H1 (cell line): Measurements from ENCODE around the gene WBP1L. TPM values are rescaled to one million over a fixed set of nuclear protein-coding genes. Genes with fewer than 3 reads are reported as not detected.

Experiments
- CTCF ChIA-PET: fragments of 300-600 bp; sonication (Branson Sonifier 250); formaldehyde crosslinking; loops from one replicate; lab custom pipeline; 2021; ENCODE audit not compliant: partially characterized antibody; lab: Charles Lee
- POLR2A ChIA-PET: fragments of 300-600 bp; sonication (Branson Sonifier 250); formaldehyde crosslinking; loops from one replicate; lab custom pipeline; 2021; ENCODE audit warnings: inconsistent platforms; ENCODE audit not compliant: partially characterized antibody; lab: Charles Lee
- DNase-seq, 2 experiments: peaks; one replicate each; pipeline versions ENCODE4 v3.0.0 to v3.0.0-alpha.2; 2010 to 2022; ENCODE audit warnings: low spot score in 2 of 2, low read depth in 1 of 2, mixed read lengths in 1 of 2
- FAIRE-seq: peaks from 2 replicates; lab custom pipeline; 2011; peaks lifted over from hg19 to GRCh38; lab: Jason Lieb, UNC
- H2AFZ ChIP-seq: 2 replicates; pipeline ENCODE4 v1.8.1; 2012; ENCODE audit warnings: low read length, inconsistent platforms
- H2AK5ac ChIP-seq: 2 replicates; pipeline ENCODE4 v1.6.1; 2013; ENCODE audit warnings: low read depth, low read length
- H2BK120ac ChIP-seq: replicated peaks from 2 replicates; pipeline ENCODE3; 2013; ENCODE audit warnings: low read depth, low read length, inconsistent platforms
- H2BK12ac ChIP-seq: 2 replicates; pipeline ENCODE4 v1.6.1; 2013; ENCODE audit warnings: low read depth, low read length
- H2BK15ac ChIP-seq: 2 replicates; pipeline ENCODE4 v1.6.1; 2013; ENCODE audit warnings: low read length
- H2BK20ac ChIP-seq: 2 replicates; pipeline ENCODE4 v1.6.1; 2013; ENCODE audit warnings: low read length
- H2BK5ac ChIP-seq: 2 replicates; pipeline ENCODE4 v1.6.1; 2013; ENCODE audit warnings: low read depth, low read length
- H3K14ac ChIP-seq: 2 replicates; pipeline ENCODE4 v1.6.1; 2013; ENCODE audit warnings: inconsistent platforms; ENCODE audit not compliant: insufficient read length
- H3K18ac ChIP-seq: 2 replicates; pipeline ENCODE4 v1.6.1; 2013; ENCODE audit warnings: low read length; ENCODE audit errors: extremely low read depth
- H3K23ac ChIP-seq: 2 replicates; pipeline ENCODE4 v1.6.1; 2013; ENCODE audit warnings: inconsistent platforms; ENCODE audit not compliant: insufficient read length
- H3K23me2 ChIP-seq: 2 replicates; pipeline ENCODE4 v1.6.1; 2013; ENCODE audit warnings: low read depth, low read length
- H3K27ac ChIP-seq: 2 replicates; pipeline ENCODE4 v1.6.1; 2011; ENCODE audit warnings: low read depth, low read length, inconsistent platforms
- H3K27me3 ChIP-seq, 4 experiments: replicated peaks in 1 of 4; 1 replicate in 1 of 4; 2 replicates in 3 of 4; pipeline versions ENCODE4 v1.6.1 to v1.8.1; 2011 to 2013; ENCODE audit warnings: low read length in 3 of 4, mild to moderate bottlenecking in 3 of 4, inconsistent platforms in 2 of 4, mixed read lengths in 2 of 4, moderate library complexity in 1 of 4; ENCODE audit not compliant: control insufficient read depth in 3 of 4, insufficient read depth in 3 of 4; ENCODE audit errors: extremely low read depth in 1 of 4
- H3K36me3 ChIP-seq, 4 experiments: 2 replicates each; pipeline versions ENCODE4 v1.6.1 to v1.8.1; 2011 to 2013; ENCODE audit warnings: mild to moderate bottlenecking in 4 of 4, low read length in 3 of 4, moderate library complexity in 2 of 4, control low read depth in 1 of 4, inconsistent platforms in 1 of 4; ENCODE audit not compliant: insufficient read depth in 4 of 4, control insufficient read depth in 2 of 4
- H3K4ac ChIP-seq: replicated peaks from 2 replicates; pipeline ENCODE3; 2013; ENCODE audit warnings: low read length, low read depth, mixed read lengths, inconsistent platforms; ENCODE audit not compliant: insufficient read length
- H3K4me1 ChIP-seq, 4 experiments: replicated peaks in 1 of 4; 1 replicate in 1 of 4; 2 replicates in 3 of 4; pipeline versions ENCODE4 v1.6.1 to v1.8.1; 2011 to 2013; ENCODE audit warnings: low read length in 3 of 4, inconsistent platforms in 2 of 4, mixed read lengths in 1 of 4; ENCODE audit not compliant: insufficient read depth in 4 of 4, control insufficient read depth in 3 of 4
- H3K4me2 ChIP-seq, 2 experiments: 2 replicates each; pipeline versions ENCODE4 v1.6.1 to v1.8.1; 2011 to 2013; ENCODE audit warnings: low read depth in 2 of 2, low read length in 2 of 2, control low read depth in 1 of 2, inconsistent platforms in 1 of 2, mild to moderate bottlenecking in 1 of 2; ENCODE audit not compliant: insufficient read depth in 1 of 2
- H3K4me3 ChIP-seq, 4 experiments: fragments of 200-600, 300-600 bp in 1 of 4; sonication (generic), shearing (Covaris generic), sonication (Bioruptor Twin) in 1 of 4; 2 replicates each; pipeline versions ENCODE4 v1.5.1 to v1.8.1; 2011 to 2016; ENCODE audit warnings: low read length in 4 of 4, low read depth in 3 of 4, control low read depth in 2 of 4, inconsistent platforms in 2 of 4, mild to moderate bottlenecking in 2 of 4, mixed read lengths in 1 of 4, moderate library complexity in 1 of 4; ENCODE audit not compliant: insufficient read depth in 2 of 4; ENCODE audit errors: extremely low read depth in 1 of 4
- H3K56ac ChIP-seq: replicated peaks from 2 replicates; pipeline ENCODE3; 2013; ENCODE audit warnings: low read depth, mild to moderate bottlenecking, mixed read lengths, low read length, inconsistent platforms; ENCODE audit not compliant: insufficient read length
- H3K79me1 ChIP-seq: 2 replicates; pipeline ENCODE4 v1.6.1; 2013; ENCODE audit warnings: low read depth, low read length, control low read depth
- H3K79me2 ChIP-seq, 2 experiments: 2 replicates each; pipeline versions ENCODE4 v1.6.1 to v1.8.1; 2012 to 2013; ENCODE audit warnings: low read length in 2 of 2, mild to moderate bottlenecking in 2 of 2, inconsistent platforms in 1 of 2; ENCODE audit not compliant: insufficient read depth in 2 of 2, control insufficient read depth in 1 of 2
- H3K9ac ChIP-seq, 4 experiments: replicated peaks in 1 of 4; 1 replicate in 1 of 4; 2 replicates in 3 of 4; pipeline versions ENCODE4 v1.6.1 to v1.8.1; 2011 to 2013; ENCODE audit warnings: low read depth in 3 of 4, low read length in 3 of 4, control low read depth in 2 of 4, mild to moderate bottlenecking in 2 of 4, moderate library complexity in 2 of 4, inconsistent platforms in 1 of 4; ENCODE audit errors: extremely low read depth in 1 of 4
- H3K9me3 ChIP-seq, 2 experiments: 2 replicates each; pipeline versions ENCODE4 v1.6.1 to v1.8.1; 2012 to 2013; ENCODE audit warnings: mild to moderate bottlenecking in 2 of 2, moderate library complexity in 2 of 2, control low read depth in 1 of 2, inconsistent platforms in 1 of 2, low read depth in 1 of 2, low read length in 1 of 2, mixed read lengths in 1 of 2; ENCODE audit not compliant: insufficient read depth in 2 of 2
- H4K20me1 ChIP-seq, 2 experiments: replicated peaks in 1 of 2; 2 replicates each; pipeline versions ENCODE3 to v1.8.1; 2011 to 2013; ENCODE audit warnings: inconsistent platforms in 2 of 2, low read length in 2 of 2, mild to moderate bottlenecking in 1 of 2; ENCODE audit not compliant: insufficient read depth in 2 of 2, control insufficient read depth in 1 of 2
- H4K5ac ChIP-seq: 2 replicates; pipeline ENCODE4 v1.6.1; 2013; ENCODE audit warnings: low read length, low read depth, mixed read lengths, inconsistent platforms; ENCODE audit not compliant: insufficient read length
- H4K8ac ChIP-seq: 2 replicates; pipeline ENCODE4 v1.8.0; 2013; ENCODE audit warnings: mild to moderate bottlenecking, moderate library complexity, low read length, inconsistent platforms; ENCODE audit not compliant: insufficient read depth; ENCODE audit errors: extremely low read depth
- H4K91ac ChIP-seq: replicated peaks from 2 replicates; pipeline ENCODE3; 2013; ENCODE audit warnings: low read length, mixed read lengths, inconsistent platforms; ENCODE audit not compliant: insufficient read length
- ASH2L ChIP-seq: fragments of 200-600, 300-600 bp; sonication (generic); IDR thresholded peaks from one replicate; pipeline ENCODE4 v1.7.1; 2017; ENCODE audit warnings: low read length
- EGR1 ChIP-seq: IDR thresholded peaks from 2 replicates; pipeline ENCODE4 v1.6.1; 2011; ENCODE audit warnings: low read depth, low read length, borderline replicate concordance
- NANOG ChIP-seq: IDR thresholded peaks from 2 replicates; pipeline ENCODE4 v1.6.1; 2011; ENCODE audit warnings: low read length, low read depth, mild to moderate bottlenecking, inconsistent platforms; ENCODE audit not compliant: insufficient read depth, poor library complexity, severe bottlenecking
- NRF1 ChIP-seq: IDR thresholded peaks from 2 replicates; pipeline ENCODE4 v1.6.1; 2011; ENCODE audit warnings: mild to moderate bottlenecking, low read depth, low read length, improper control_type of control experiment
- POLR2A ChIP-seq, 2 experiments: IDR thresholded peaks; 1 replicate in 1 of 2; 2 replicates in 1 of 2; pipeline ENCODE4 v1.6.1; 2011; ENCODE audit warnings: low read depth in 2 of 2, low read length in 2 of 2, mild to moderate bottlenecking in 2 of 2; ENCODE audit errors: control extremely low read depth in 1 of 2
- RNF2 ChIP-seq: fragments of 200-900, 300-1000 bp; sonication (generic); IDR thresholded peaks from 2 replicates; pipeline ENCODE4 v1.7.1; 2016; ENCODE audit warnings: borderline replicate concordance, low read depth, mild to moderate bottlenecking, antibody characterized with exemption, low read length; ENCODE audit not compliant: poor library complexity, severe bottlenecking; ENCODE audit errors: missing control alignments
- SP4 ChIP-seq: IDR thresholded peaks from 2 replicates; pipeline ENCODE4 v1.6.1; 2012; ENCODE audit warnings: low read length, inconsistent platforms
- TAF1 ChIP-seq: IDR thresholded peaks from 2 replicates; pipeline ENCODE4 v1.6.1; 2011; ENCODE audit warnings: mild to moderate bottlenecking, low read depth, low read length
- TCF12 ChIP-seq: IDR thresholded peaks from 2 replicates; pipeline ENCODE4 v1.6.1; 2011; ENCODE audit warnings: low read depth, mild to moderate bottlenecking, low read length
- YY1 ChIP-seq: IDR thresholded peaks from 2 replicates; pipeline ENCODE4 v1.6.1; 2011; ENCODE audit warnings: low read depth, mild to moderate bottlenecking, low read length
- WGBS, 2 experiments: shearing (Covaris generic) in 1 of 2; methylation state at CpG; one replicate each; pipeline versions ENCODE4 v1.1.6 to v1.1.7; 2013 to 2015; ENCODE audit warnings: low lambda C conversion rate in 2 of 2, mixed read lengths in 2 of 2, inconsistent platforms in 1 of 2, low coverage in 1 of 2, missing lambda C conversion rate in 1 of 2; ENCODE audit not compliant: insufficient replicate concordance in 2 of 2, insufficient coverage in 1 of 2, insufficient read length in 1 of 2; ENCODE audit errors: extremely low coverage in 1 of 2, missing lambda C conversion rate in 1 of 2; 5-methylcytosine and 5-hydroxymethylcytosine counted together
- polyA plus RNA-seq, 7 experiments: library from polyadenylated mRNA; depleted of rRNA in 3 of 7; stranded (reverse) in 5 of 7; unstranded in 2 of 7; fragments of >200 nt in 5 of 7; fragments of 200-250 nt in 2 of 7; gene quantifications; 1 replicate in 5 of 7; 2 replicates in 1 of 7; 4 replicates in 1 of 7; pipeline versions ENCODE4 v1.2.1 to v1.2.3, GENCODE V29; 2011 to 2013; ENCODE audit warnings: missing spikeins in 2 of 7, mixed read lengths in 2 of 7
- total RNA-seq: library from RNA; stranded (reverse); fragmentation: NEBNext Ultra II Directional; extraction: Animal tissue kit (Norgen Biotek cat#: 25700); gene quantifications from 2 replicates; pipeline ENCODE4 v1.2.1, GENCODE V29; 2021
- TF ChIP-seq, protein P1 (sequence below), 3 experiments: IDR thresholded peaks; 1 replicate in 2 of 3; 2 replicates in 1 of 3; pipeline versions ENCODE4 v1.5.1 to v1.6.1; 2011; ENCODE audit warnings: low read length in 3 of 3, mild to moderate bottlenecking in 3 of 3, inconsistent platforms in 2 of 3, low read depth in 1 of 3, moderate library complexity in 1 of 3; ENCODE audit not compliant: insufficient read depth in 1 of 3; ENCODE audit errors: control extremely low read depth in 1 of 3

The WBP1L gene
- total and polyA plus RNA-seq, 2 of the 8 experiments (the other 6 are each of a cell fraction or from before 2014, with no cell fraction given), result 26.6 to 29.9 TPM

GRCh38 chr10:102720775-102721301 is 22.9 kb upstream of the WBP1L start:
- no peak overlapping the region for H3K14ac ChIP-seq
- H3K27me3 ChIP-seq, result no peaks in the 10 kb centered on the region
- H4K8ac ChIP-seq, result no peak overlapping the region
- ChIA-PET POLR2A (interaction anchor here (1.1 to 1.7 kb wide), 5 partner anchors 9 to 22 kb away, joined by 3 to 9 read pairs (median 4); partner anchors contain the start of gene WBP1L), CTCF (interaction anchor here (0.6 to 1.5 kb wide), 7 partner anchors 13 to 1008 kb away, joined by 3 to 4 read pairs (median 4); no protein-coding TSS in a partner anchor)
- no peak overlapping the region for H3K4me2 ChIP-seq
- H3K56ac ChIP-seq, result no peak overlapping the region
- no peak overlapping the region for H4K91ac ChIP-seq
- peaks cover 0 to 24% (median 5%) of the 10 kb centered on the region in 4 experiments; a peak in 6 of 8 replicates for H3K36me3 ChIP-seq
- peaks cover 5 to 18% (median 12%) of the 10 kb centered on the region in 4 experiments; a peak in 6 of 7 replicates for H3K4me1 ChIP-seq
- DNase-seq (no peak), FAIRE-seq (no peak)
- peak overlapping the region; percentile 15; the same call in 1 of the 2 replicates for H2BK5ac ChIP-seq
- H3K18ac ChIP-seq, result no peak overlapping the region
- no peak overlapping the region for H2BK15ac ChIP-seq
- H3K23me2 ChIP-seq, result no peaks in the 10 kb centered on the region; the same call in 1 of the 2 replicates
- peaks cover 0 to 72% of the 10 kb centered on the region in 2 experiments; a peak in 2 of 4 replicates for H3K79me2 ChIP-seq
- no peak overlapping the region for H4K5ac ChIP-seq
- H3K27ac ChIP-seq, result no peak overlapping the region
- H3K9me3 ChIP-seq, result no peaks in the 10 kb centered on the region
- H3K4me3 ChIP-seq, result no peak overlapping the region
- H3K79me1 ChIP-seq, result peaks cover 4% of the 10 kb centered on the region
- H2BK20ac ChIP-seq, result no peak overlapping the region
- H2BK12ac ChIP-seq, result no peak overlapping the region
- 82% methylated on average over 5 of the region's 6 CpGs; no CpG with 5 or more reads in 1 of the 2 experiments for WGBS, 2 experiments
- H3K4ac ChIP-seq, result no peak overlapping the region
- H2AK5ac ChIP-seq, result no peak overlapping the region
- H2AFZ ChIP-seq, result no peak overlapping the region
- no peak overlapping the region for H2BK120ac ChIP-seq
- H4K20me1 ChIP-seq, result peaks cover 2 to 11% of the 10 kb centered on the region in 2 experiments
- no peak overlapping the region; a peak in 1 of 7 replicates for H3K9ac ChIP-seq
- H3K23ac ChIP-seq, result no peak overlapping the region
- TF ChIP-seq RNF2 (no peak), POLR2A (IDR thresholded peaks at IDR 0.05; ENCODE audit: control extremely low read depth in 1 of 2, low read depth in 2 of 2, low read length in 2 of 2) (no peak), SP4 (no peak), EGR1 (no peak), YY1 (no peak), ASH2L (no peak), TCF12 (no peak), TAF1 (no peak), NRF1 (no peak), NANOG (no peak)
- TF ChIP-seq, protein P1, sequence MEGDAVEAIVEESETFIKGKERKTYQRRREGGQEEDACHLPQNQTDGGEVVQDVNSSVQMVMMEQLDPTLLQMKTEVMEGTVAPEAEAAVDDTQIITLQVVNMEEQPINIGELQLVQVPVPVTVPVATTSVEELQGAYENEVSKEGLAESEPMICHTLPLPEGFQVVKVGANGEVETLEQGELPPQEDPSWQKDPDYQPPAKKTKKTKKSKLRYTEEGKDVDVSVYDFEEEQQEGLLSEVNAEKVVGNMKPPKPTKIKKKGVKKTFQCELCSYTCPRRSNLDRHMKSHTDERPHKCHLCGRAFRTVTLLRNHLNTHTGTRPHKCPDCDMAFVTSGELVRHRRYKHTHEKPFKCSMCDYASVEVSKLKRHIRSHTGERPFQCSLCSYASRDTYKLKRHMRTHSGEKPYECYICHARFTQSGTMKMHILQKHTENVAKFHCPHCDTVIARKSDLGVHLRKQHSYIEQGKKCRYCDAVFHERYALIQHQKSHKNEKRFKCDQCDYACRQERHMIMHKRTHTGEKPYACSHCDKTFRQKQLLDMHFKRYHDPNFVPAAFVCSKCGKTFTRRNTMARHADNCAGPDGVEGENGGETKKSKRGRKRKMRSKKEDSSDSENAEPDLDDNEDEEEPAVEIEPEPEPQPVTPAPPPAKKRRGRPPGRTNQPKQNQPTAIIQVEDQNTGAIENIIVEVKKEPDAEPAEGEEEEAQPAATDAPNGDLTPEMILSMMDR (IDR thresholded peaks at IDR 0.05; ENCODE audit: control extremely low read depth in 1 of 3, insufficient read depth in 1 of 3, low read depth in 1 of 3, low read length in 3 of 3), result no peak
